G401 (cell line): ENCODE data around the gene SIK3. TPM values are rescaled to one million over a fixed set of nuclear protein-coding genes. Genes with fewer than 3 reads are reported as not detected.
A peak's percentile ranks its signal among the peaks of the same experiment; 100 is the strongest.
"Not testable (repeated sequence)": the region's sequence is repeated elsewhere in the genome, so short reads cannot be mapped to it uniquely, and the experiment has no call there.

Source experiments
- DNase-seq: peaks from one replicate; pipeline ENCODE4 v3.0.0-alpha.2; 2015; ENCODE audit warnings: low spot score
- in situ Hi-C: cut with HindIII; loops from 2 replicates; pipeline ENCODE4 v1.10.0; 2016; ENCODE audit warnings: low sequenced_read_pairs, mixed read lengths
- total RNA-seq: library from RNA; depleted of rRNA; stranded (reverse); fragments of >200 nt; shearing (Covaris generic); gene quantifications from 2 replicates; pipeline ENCODE4 v1.2.3, GENCODE V29; 2014

SIK3 gene
- total RNA-seq, 1 experiment from 2014 or later, result 8.1 TPM

GRCh38 chr11:117055469-117055868 lies 42.8 kb downstream of the SIK3 start:
- in situ Hi-C loops, result no loop called here

GRCh38 chr11:117054382-117054781 lies 43.8 kb downstream of the SIK3 start:
- DNase-seq, result no peak
- in situ Hi-C loops, result no loop called here

More at GRCh38 chr11:117055469-117055868, 42.8 kb downstream of the SIK3 start:
- no peak for DNase-seq

DNA sequence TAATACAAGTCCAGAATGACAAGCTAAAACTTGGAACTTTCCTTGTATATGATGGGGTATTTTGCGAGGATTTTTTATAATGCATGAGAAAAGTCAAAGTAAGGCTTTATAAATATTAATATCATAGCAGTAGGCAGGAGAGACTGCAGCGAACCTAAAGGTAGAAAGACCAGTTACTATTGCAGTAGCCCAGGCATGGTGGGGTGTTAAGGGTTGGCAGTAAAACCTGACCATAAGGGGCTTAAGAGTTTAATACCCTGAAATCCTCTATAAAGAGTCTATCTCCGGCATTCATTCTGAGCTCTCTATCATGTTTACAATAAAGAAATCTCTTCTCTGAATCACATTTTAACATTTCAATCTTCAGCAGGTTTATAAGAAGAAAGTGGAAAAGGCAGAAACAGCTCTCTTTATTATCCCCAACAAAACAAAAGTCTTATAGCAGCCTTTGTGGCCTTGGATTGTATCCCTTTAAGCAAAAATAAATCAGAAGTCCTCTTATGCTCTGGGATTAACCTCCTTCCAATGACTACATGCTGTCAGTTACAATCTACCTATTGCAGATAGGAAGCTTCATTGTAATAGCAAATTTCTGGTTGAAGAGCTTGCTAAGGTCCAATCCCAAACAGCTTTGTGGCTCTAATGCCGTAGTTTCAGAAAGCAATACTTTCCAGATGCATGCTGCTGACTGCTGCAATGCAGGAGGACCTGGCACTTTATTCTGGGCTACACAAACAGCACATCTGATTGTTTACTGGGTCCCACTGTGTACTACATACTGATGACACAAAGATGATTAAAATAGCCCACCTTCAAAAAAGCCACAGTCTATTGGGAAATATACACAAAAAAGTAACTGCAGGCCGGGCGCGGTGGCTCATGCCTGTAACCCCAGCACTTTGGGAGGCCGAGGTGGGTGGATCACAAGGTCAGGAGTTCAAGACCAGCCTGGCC lies 45.8 kb downstream of the SIK3 start:
- in situ Hi-C loops, result no loop called here
- no peak for DNase-seq

- DNase-seq, in situ Hi-C loops: not testable (repeated sequence)
Observed at GRCh38 chr11:117050121-117050520, 48.1 kb downstream of the SIK3 start.

DNA sequence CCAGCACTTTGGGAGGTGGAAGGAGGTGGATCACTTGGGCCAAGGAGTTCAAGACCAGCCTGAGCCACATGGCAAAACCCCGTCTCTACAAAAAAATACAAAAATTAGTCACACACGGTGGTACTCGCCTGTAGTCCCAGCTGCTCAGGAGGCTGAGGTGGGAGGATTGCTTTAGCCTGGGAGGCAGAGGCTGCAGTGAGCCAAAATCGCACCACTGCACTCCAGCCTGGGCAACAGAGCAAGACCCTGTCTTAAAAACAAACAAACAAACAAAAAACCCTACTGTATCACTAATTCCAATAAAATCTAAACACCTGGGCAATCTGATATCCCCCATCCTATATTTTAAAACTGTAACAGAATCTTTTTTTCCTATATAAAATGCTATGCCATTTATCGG lies 51.6 kb downstream of the SIK3 start:
- in situ Hi-C loops, DNase-seq: not testable (repeated sequence)

GRCh38 chr11:117045956-117046355 lies 52.3 kb downstream of the SIK3 start:
- in situ Hi-C loops, result no loop called here
- DNase-seq, result no peak

- DNase-seq, result no peak
- in situ Hi-C loops, result no loop called here
Observed at GRCh38 chr11:117045196-117045595, 53.0 kb downstream of the SIK3 start.

- no peak for DNase-seq
- in situ Hi-C loops, result no loop called here
Observed at GRCh38 chr11:117044287-117045035, 53.8 kb downstream of the SIK3 start.

DNA sequence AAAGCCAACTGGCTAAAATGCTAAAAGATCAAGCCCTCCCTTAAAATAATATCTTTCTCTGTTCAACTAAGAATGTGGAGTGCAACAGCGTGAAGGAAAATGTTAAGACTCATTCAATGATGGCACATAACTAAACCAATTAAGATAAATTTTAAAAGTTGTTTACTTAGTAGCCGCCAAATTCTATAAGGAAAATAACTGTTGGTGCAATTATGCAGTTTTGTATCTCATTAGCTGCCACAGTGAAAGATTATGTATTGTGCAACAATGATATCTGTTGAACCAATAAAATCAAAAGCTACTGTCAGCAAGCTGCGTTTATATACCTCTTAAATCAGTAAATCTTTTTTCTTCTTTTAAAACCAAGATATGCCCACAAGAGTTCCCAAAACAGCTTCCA lies 55.5 kb downstream of the SIK3 start:
- in situ Hi-C loops, result no loop called here
- no peak for DNase-seq

- in situ Hi-C loops, result loop anchor here (5.0 kb wide), 1 partner anchor 38 kb away; no protein-coding TSS in a partner anchor
- DNase-seq, result no peak
Observed at GRCh38 chr11:117039900-117040299, 58.3 kb downstream of the SIK3 start.

DNA sequence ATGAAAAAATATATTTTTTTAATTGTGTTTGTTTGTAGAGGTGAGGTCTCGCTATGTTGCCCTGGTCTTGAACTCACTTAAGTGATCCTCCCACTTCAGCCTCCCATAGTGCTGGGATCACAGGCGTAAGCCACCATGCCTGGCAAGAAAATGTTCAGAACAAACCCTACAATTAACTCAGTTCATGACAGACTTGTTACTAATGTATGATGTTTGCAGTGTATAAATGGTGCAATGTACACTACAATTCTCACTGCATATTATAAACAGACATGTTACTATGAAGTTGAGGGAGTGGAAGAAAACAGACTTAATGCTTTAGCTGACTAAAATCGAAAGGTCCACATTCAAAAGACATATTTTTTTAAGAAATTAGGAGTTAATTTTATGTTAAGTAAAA lies 59.0 kb downstream of the SIK3 start:
- in situ Hi-C loops, result loop anchor here (5.0 kb wide), 1 partner anchor 37 kb away; no protein-coding TSS in a partner anchor
- DNase-seq, result no peak

DNA sequence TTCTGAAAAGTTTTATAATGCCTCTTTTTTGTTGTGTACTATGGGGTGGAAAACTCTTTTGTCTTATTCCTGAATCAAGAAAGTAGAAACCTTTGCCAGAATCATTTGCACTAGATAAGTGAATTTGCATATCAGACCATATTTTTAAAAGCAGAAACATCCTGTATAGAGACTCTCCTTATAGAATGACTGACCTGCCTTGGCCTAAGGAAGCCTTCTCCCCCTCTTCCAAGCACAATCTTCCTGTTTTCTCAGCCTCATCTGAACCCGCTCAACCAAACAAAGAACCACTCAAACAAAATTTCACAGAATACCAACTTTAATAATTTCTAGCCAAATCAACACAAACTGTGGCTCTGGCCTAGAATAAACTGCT lies 60.3 kb downstream of the SIK3 start:
- in situ Hi-C loops, result loop anchor here (5.0 kb wide), 1 partner anchor 36 kb away; no protein-coding TSS in a partner anchor
- no peak for DNase-seq

GRCh38 chr11:117037279-117037974 lies 60.8 kb downstream of the SIK3 start:
- peak; percentile 52 for DNase-seq
- in situ Hi-C loops, result loop anchor here (5.0 kb wide), 1 partner anchor 35 kb away; no protein-coding TSS in a partner anchor

- DNase-seq, result no peak
- in situ Hi-C loops, result loop anchor here (5.0 kb wide), 1 partner anchor 33 kb away; no protein-coding TSS in a partner anchor
Observed at GRCh38 chr11:117034901-117035300, 63.3 kb downstream of the SIK3 start.

- DNase-seq, result no peak
- in situ Hi-C loops, result no loop called here
Observed at GRCh38 chr11:117026593-117027330, 71.5 kb downstream of the SIK3 start.

DNA sequence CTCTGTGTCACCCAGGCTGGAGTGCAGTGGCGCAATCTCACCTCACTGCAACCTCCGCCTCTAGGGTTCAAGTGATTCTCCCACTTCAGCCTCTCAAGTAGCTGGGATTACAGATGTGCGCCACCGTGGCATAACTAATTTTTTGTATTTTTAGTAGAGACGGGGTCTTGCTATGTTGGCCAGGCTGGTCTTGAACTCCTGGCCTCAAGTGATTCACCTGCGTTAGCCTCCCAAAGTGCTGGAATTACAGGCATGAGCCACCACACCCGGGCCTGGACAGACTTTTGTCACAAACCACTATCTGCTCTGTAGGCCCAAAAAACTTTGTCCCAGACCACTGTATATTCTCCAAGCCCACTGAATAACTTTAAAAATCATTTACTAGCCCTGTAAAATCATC lies 74.5 kb downstream of the SIK3 start:
- in situ Hi-C loops, DNase-seq: not testable (repeated sequence)

DNA sequence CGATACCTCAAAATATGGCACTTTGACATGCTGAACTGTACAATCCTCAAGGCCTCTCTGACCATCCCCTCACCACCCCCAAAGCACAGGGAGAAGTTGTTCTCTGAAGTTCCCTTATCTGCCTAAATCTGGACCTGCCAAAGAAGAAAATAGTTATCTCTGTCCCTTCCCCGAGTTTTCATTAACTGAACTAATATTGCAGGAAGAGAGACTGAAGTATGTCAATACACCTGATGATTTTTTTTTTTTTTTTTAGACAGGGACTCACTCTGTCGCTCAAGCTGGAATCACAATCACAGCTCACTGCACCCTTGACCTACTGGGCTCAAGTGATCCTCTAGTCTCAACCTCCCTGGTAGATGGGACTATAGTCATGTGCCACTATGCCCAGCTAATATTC lies 75.0 kb downstream of the SIK3 start:
- DNase-seq, result no peak
- in situ Hi-C loops, result no loop called here

DNA sequence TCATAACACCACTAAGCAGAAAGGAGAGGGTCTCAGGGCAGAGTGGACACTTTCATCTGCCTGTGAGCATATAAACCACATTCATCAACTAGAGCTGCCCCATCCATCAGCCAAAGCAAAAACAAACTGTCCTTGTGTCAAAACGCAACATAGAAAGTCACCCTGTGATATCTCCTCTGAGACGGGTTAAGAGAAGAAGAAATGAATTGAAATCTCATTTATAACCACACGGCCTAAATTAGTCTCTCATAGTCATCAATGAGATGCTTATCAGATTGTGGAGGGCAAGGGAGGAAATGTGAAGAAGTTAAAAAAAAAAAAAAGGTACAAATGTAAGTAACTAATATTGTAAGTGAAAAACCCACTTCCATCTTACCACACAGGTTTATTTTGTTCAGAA lies 75.7 kb downstream of the SIK3 start:
- in situ Hi-C loops, result no loop called here
- DNase-seq, result no peak
